HepG2 (cell line): ENCODE results near the gene AHR. TPM values are rescaled to one million over a fixed set of nuclear protein-coding genes. Genes with fewer than 3 reads are reported as not detected.
A peak's percentile ranks its signal among the peaks of the same experiment; 100 is the strongest.

Experiments
- ATAC-seq: fragments of 200-7000 bp; cut with Tn5 transposase; 3 replicates; pipeline ENCODE4 v1.9.1; 2020; ENCODE audit warnings: mild to moderate bottlenecking, moderate library complexity
- BruUV-seq: library from RNA; stranded (reverse); fragments of 400-500 nt; replicated peaks from 2 replicates; lab custom pipeline; 2021; lab: Mats Ljungman, UMichigan
- CTCF ChIA-PET: fragments of 300-600 bp; formaldehyde crosslinking; extraction: SDS; loops from one replicate; lab custom pipeline; 2021; ENCODE audit warnings: low total read pairs, inconsistent platforms, low intra/inter-chr PET ratio; lab: Yijun Ruan, JAX
- POLR2A ChIA-PET: fragments of 350-600 bp; sonication (Branson Sonifier 250); formaldehyde crosslinking; loops from one replicate; lab custom pipeline; 2020; ENCODE audit warnings: antibody characterized with exemption, inconsistent platforms; lab: Yijun Ruan, JAX
- DNase-seq: peaks from one replicate; pipeline ENCODE4 v3.0.0-alpha.2; 2015; ENCODE audit warnings: low spot score
- FAIRE-seq: peaks from 3 replicates; lab custom pipeline; 2011; peaks lifted over from hg19 to GRCh38; lab: Jason Lieb, UNC
- H2AFZ ChIP-seq: one replicate; pipeline ENCODE4 v1.6.1; 2011; ENCODE audit warnings: low read length, inconsistent platforms
- H3K27ac ChIP-seq: fragments of 300-600 bp; 3 replicates; pipeline ENCODE4 v1.8.0; 2011; ENCODE audit warnings: mixed run types, mild to moderate bottlenecking, mixed read lengths, low read length, inconsistent platforms; ENCODE audit not compliant: insufficient read depth; ENCODE audit errors: extremely low read length
- H3K27me3 ChIP-seq, 2 experiments: fragments of 200-600 bp in 1 of 2; 2 replicates in 1 of 2; 3 replicates in 1 of 2; pipeline versions ENCODE4 v1.6.0 to v1.8.0; 2011; ENCODE audit warnings: low read length in 2 of 2, mild to moderate bottlenecking in 2 of 2, moderate library complexity in 2 of 2, inconsistent platforms in 1 of 2; ENCODE audit not compliant: insufficient read depth in 2 of 2, control insufficient read depth in 1 of 2
- H3K36me3 ChIP-seq, 2 experiments: fragments of 200-600 bp in 1 of 2; replicated peaks in 1 of 2; 2 replicates in 1 of 2; 3 replicates in 1 of 2; pipeline versions ENCODE4 v1.5.1 to v1.8.0; 2011; ENCODE audit warnings: low read length in 2 of 2, inconsistent platforms in 1 of 2; ENCODE audit not compliant: insufficient read depth in 2 of 2, control insufficient read depth in 1 of 2
- H3K4me1 ChIP-seq: 2 replicates; pipeline ENCODE4 v1.5.1; 2012; ENCODE audit warnings: low read length, inconsistent platforms; ENCODE audit not compliant: insufficient read depth
- H3K4me2 ChIP-seq: 2 replicates; pipeline ENCODE4 v1.6.0; 2011; ENCODE audit warnings: low read depth, low read length, inconsistent platforms
- H3K4me3 ChIP-seq, 3 experiments: fragments of 200-600 bp in 1 of 3; sonication (generic), shearing (Covaris generic) in 1 of 3; replicated peaks in 1 of 3; 2 replicates each; pipeline ENCODE4 v1.5.1; 2011 to 2016; ENCODE audit warnings: low read length in 3 of 3, inconsistent platforms in 2 of 3, low read depth in 2 of 3, mild to moderate bottlenecking in 2 of 3, control low read depth in 1 of 3, mixed read lengths in 1 of 3; ENCODE audit not compliant: insufficient read depth in 1 of 3
- H3K79me2 ChIP-seq: one replicate; pipeline ENCODE4 v1.6.1; 2011; ENCODE audit warnings: low read length, inconsistent platforms; ENCODE audit not compliant: insufficient read depth
- H3K9ac ChIP-seq: 2 replicates; pipeline ENCODE4 v1.6.0; 2011; ENCODE audit warnings: mild to moderate bottlenecking, low read depth, low read length, inconsistent platforms; ENCODE audit not compliant: insufficient read depth
- H3K9me3 ChIP-seq: 2 replicates; pipeline ENCODE4 v1.5.1; 2012; ENCODE audit warnings: mild to moderate bottlenecking, low read length
- H4K20me1 ChIP-seq: 2 replicates; pipeline ENCODE4 v1.6.0; 2011; ENCODE audit warnings: inconsistent platforms, mild to moderate bottlenecking, low read length, moderate library complexity; ENCODE audit not compliant: insufficient read depth
- ATM ChIP-seq: fragments of 450-650 bp; IDR thresholded peaks from 2 replicates; pipeline ENCODE4 v1.7.1; 2017; ENCODE audit warnings: mild to moderate bottlenecking, borderline replicate concordance
- MIXL1 ChIP-seq: IDR thresholded peaks from 2 replicates; pipeline ENCODE4 v1.6.1; 2016
- NFE2L2 ChIP-seq: fragments of 150-350 bp; IDR thresholded peaks from 2 replicates; pipeline ENCODE4 v1.6.1; 2014; ENCODE audit warnings: low read length
- POLR2AphosphoS2 ChIP-seq: IDR thresholded peaks from 2 replicates; pipeline ENCODE4 v1.6.1; 2011; ENCODE audit warnings: low read depth, low read length, improper control_type of control experiment
- RAD51 ChIP-seq: fragments of 450-650 bp; IDR thresholded peaks from 2 replicates; pipeline ENCODE4 v1.6.1; 2016; ENCODE audit warnings: borderline replicate concordance
- SYNCRIP ChIP-seq: fragments of 200-400 bp; formaldehyde crosslinking; IDR thresholded peaks from 2 replicates; pipeline ENCODE4 v1.6.1; 2018; ENCODE audit warnings: mild to moderate bottlenecking, low read depth, low read length; ENCODE audit not compliant: insufficient read depth
- TCF12 ChIP-seq, 2 experiments: fragments of 450-650 bp in 1 of 2; sonication (generic) in 1 of 2; formaldehyde crosslinking in 1 of 2; IDR thresholded peaks; 2 replicates each; pipeline versions ENCODE4 v1.6.1 to v1.8.0; 2017 to 2022; ENCODE audit warnings: antibody characterized with exemption in 1 of 2, mild to moderate bottlenecking in 1 of 2, missing genetic modification reagents in 1 of 2, moderate library complexity in 1 of 2
- THYN1 ChIP-seq: sonication (generic); formaldehyde crosslinking; IDR thresholded peaks from 2 replicates; pipeline ENCODE4 v1.8.1; 2023; ENCODE audit warnings: low read depth, mild to moderate bottlenecking, moderate library complexity, missing genetic modification reagents, borderline replicate concordance
- ZNF451 ChIP-seq: sonication (generic); formaldehyde crosslinking; IDR thresholded peaks from 2 replicates; pipeline ENCODE4 v1.5.0; 2020; ENCODE audit warnings: mild to moderate bottlenecking, missing genetic modification reagents
- ZNF512 ChIP-seq: sonication (generic); formaldehyde crosslinking; IDR thresholded peaks from 2 replicates; pipeline ENCODE4 v1.4.0; 2020; ENCODE audit warnings: mild to moderate bottlenecking, missing genetic modification reagents
- ZNF816 ChIP-seq: sonication (generic); formaldehyde crosslinking; IDR thresholded peaks from 2 replicates; pipeline ENCODE4 v1.8.0; 2022; ENCODE audit warnings: missing genetic modification reagents, mild to moderate bottlenecking, borderline replicate concordance
- WGBS: methylation state at CpG from one replicate; pipeline ENCODE4 v1.1.6; 2017; ENCODE audit warnings: low lambda C conversion rate; 5-methylcytosine and 5-hydroxymethylcytosine counted together
- in situ Hi-C: cut with HindIII; loops from 2 replicates; pipeline ENCODE4 v1.10.0; 2017; ENCODE audit warnings: low pct_unique_long_range_greater_than_20kb; ENCODE audit not compliant: extremely low pct_ligation_motif_present
- intact Hi-C: fragments of 100-400 bp; cut with micrococcal nuclease; formaldehyde crosslinking; loops from one replicate; pipeline ENCODE4 v1.10.0; 2022; ENCODE audit not compliant: unreplicated experiment
- polyA plus RNA-seq, 8 experiments: library from polyadenylated mRNA; depleted of rRNA in 3 of 8; stranded (reverse) in 7 of 8; unstranded in 1 of 8; fragments of >200 nt; fragmentation: Illumina TruSeq in 4 of 8; extraction: Trizol in 4 of 8; gene quantifications; 2 replicates each; pipeline versions ENCODE4 v1.2.1 to v1.2.3, GENCODE V29; 2011 to 2016; ENCODE audit warnings: low read depth in 4 of 8, missing spikeins in 1 of 8, mixed read lengths in 1 of 8; ENCODE audit not compliant: insufficient read depth in 1 of 8
- total RNA-seq, 5 experiments: library from RNA; depleted of rRNA; stranded (reverse); fragments of >200 nt; fragmentation: Illumina TruSeq; extraction: Trizol; gene quantifications; 2 replicates each; pipeline ENCODE4 v1.2.3, GENCODE V29; 2016; ENCODE audit warnings: low read depth in 1 of 5

Gene AHR
- total and polyA plus RNA-seq, 2 of the 13 experiments (the other 11 are each of a cell fraction or from before 2014, with no cell fraction given), result 9.0 to 31.3 TPM

DNA sequence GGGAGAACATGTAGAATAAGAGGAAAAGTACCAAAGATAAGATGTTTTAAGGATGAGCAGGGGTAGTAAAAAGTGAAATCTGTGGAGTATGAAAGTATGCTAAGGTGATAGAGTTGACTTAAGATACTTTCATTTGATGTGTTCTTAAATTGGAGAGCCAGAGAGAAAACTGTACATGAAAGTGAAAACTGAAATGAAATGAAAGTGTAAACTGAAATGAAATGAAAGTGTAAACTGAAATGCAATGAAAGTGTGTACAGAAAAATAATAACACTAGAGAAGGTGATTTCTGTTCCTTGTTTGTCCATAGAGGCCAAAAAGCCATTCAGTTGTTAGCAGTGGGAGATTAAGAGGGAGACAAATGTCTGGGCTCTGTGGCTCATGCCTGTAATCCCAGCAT lies 17.5 kb downstream of the AHR start:
- ATAC-seq (no peak), DNase-seq (no peak), FAIRE-seq (no peak)
- peaks cover 56% of the 10 kb centered on the region for H3K79me2 ChIP-seq
- ChIA-PET POLR2A (no interaction called here), CTCF (no interaction called here)
- no peak overlapping the region for H3K4me2 ChIP-seq
- peaks cover 4 to 30% of the 10 kb centered on the region in 2 experiments; a peak in 4 of 5 replicates for H3K36me3 ChIP-seq
- TF ChIP-seq ZNF512 (CRISPR knock-in tag), result no peak
- TF ChIP-seq TCF12 (IDR thresholded peaks at IDR 0.05), result no peak
- TF ChIP-seq TCF12 (CRISPR knock-in tag; IDR thresholded peaks at IDR 0.05), result no peak
- TF ChIP-seq ZNF816, result no peak
- TF ChIP-seq MIXL1, result no peak
- no peak for TF ChIP-seq NFE2L2
- TF ChIP-seq ZNF451 (CRISPR knock-in tag), result no peak
- no peak for TF ChIP-seq ATM
- no peak for TF ChIP-seq RAD51
- TF ChIP-seq SYNCRIP, result no peak
- H4K20me1 ChIP-seq, result no peaks in the 10 kb centered on the region; the same call in none of the 2 replicates
- no peaks in the 10 kb centered on the region for H3K9me3 ChIP-seq
- BruUV-seq, result no TSS peak
- no peak overlapping the region for H3K9ac ChIP-seq
- intact Hi-C loops (no loop called here), in situ Hi-C loops (no loop called here)
- no peak overlapping the region for H3K27ac ChIP-seq
- no peak overlapping the region for H2AFZ ChIP-seq
- H3K4me3 ChIP-seq, result no peak overlapping the region
- H3K27me3 ChIP-seq, result no peaks in the 10 kb centered on the region
- peaks cover 37% of the 10 kb centered on the region for H3K4me1 ChIP-seq

DNA sequence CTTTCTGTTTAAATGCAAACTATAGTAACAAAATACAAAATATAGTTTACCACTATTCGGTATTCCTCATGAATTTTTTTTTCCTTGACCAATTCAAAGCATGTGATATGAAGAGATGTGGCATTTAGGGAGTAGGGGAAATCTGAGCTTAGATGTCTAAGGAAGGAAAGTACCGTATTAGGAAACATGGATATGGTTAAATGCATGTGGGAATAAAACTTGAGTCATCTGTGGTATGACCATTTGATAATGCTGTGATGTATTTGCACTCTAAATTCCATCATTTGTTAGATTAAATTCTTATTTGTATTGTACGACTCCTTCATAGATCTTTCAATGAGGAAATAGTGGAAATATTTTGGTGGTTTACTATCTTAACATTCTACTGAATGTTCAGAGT lies 19.7 kb downstream of the AHR start:
- Histone ChIP-seq H3K79me2 (peaks cover 43% of the 10 kb centered on the region), H3K4me3 (no peak overlapping the region), H3K9me3 (no peaks in the 10 kb centered on the region), H3K27ac (no peak overlapping the region), H3K4me2 (no peak overlapping the region), H4K20me1 (no peaks in the 10 kb centered on the region; the same call in 1 of the 2 replicates), H3K36me3 (peaks cover 0 to 19% of the 10 kb centered on the region in 2 experiments), H2AFZ (no peak overlapping the region), H3K4me1 (peaks cover 47% of the 10 kb centered on the region), H3K27me3 (no peaks in the 10 kb centered on the region), H3K9ac (no peak overlapping the region)
- intact Hi-C loops (no loop called here), in situ Hi-C loops (no loop called here)
- no peak for FAIRE-seq
- CTCF ChIA-PET, result no interaction called here
- BruUV-seq, result no TSS peak
- ATAC-seq, result no peak
- POLR2A ChIA-PET, result no interaction called here
- peak; percentile 40; the same call in 1 of the 2 replicates for TF ChIP-seq POLR2AphosphoS2
- no peak for TF ChIP-seq THYN1 (CRISPR knock-in tag)
- DNase-seq, result no peak
- 95% methylated on average over 3 of the region's 3 CpGs for WGBS
